K562 (cell line): ENCODE results near the gene ID1. TPM values are rescaled to one million over a fixed set of nuclear protein-coding genes. Genes with fewer than 3 reads are reported as not detected.
A peak's percentile ranks its signal among the peaks of the same experiment; 100 is the strongest.

Source experiments
- HMG20A ChIP-seq: fragments of 450-650 bp; formaldehyde crosslinking; conservative IDR thresholded peaks from 2 replicates; pipeline ENCODE4 v1.4.0; 2020; ENCODE audit warnings: mild to moderate bottlenecking, mixed read lengths
- KLF1 ChIP-seq: fragments of 450-650 bp; IDR thresholded peaks from 2 replicates; pipeline ENCODE4 v1.6.1; 2016; ENCODE audit warnings: missing genetic modification characterization, missing compliant biosample characterization
- MAFF ChIP-seq: IDR thresholded peaks from 2 replicates; pipeline ENCODE4 v1.6.1; 2012; ENCODE audit warnings: low read length, improper control_type of control experiment
- NFRKB ChIP-seq: fragments of 450-650 bp; IDR thresholded peaks from 2 replicates; pipeline ENCODE4 v1.6.1; 2016; ENCODE audit warnings: low read depth
- POLR2A ChIP-seq: fragments of 450-650 bp; conservative IDR thresholded peaks from 2 replicates; pipeline ENCODE4 v1.6.1; 2016
- SMC3 ChIP-seq: conservative IDR thresholded peaks from 2 replicates; pipeline ENCODE4 v1.6.1; 2011; ENCODE audit warnings: low read depth, low read length, improper control_type of control experiment; ENCODE audit not compliant: insufficient read depth
- ZNF212 ChIP-seq: fragments of 450-650 bp; formaldehyde crosslinking; IDR thresholded peaks from 2 replicates; pipeline ENCODE4 v1.4.0; 2020; ENCODE audit warnings: mild to moderate bottlenecking
- ZNF444 ChIP-seq: fragments of 250-450 bp; sonication (Bioruptor Pico); IDR thresholded peaks from 2 replicates; pipeline ENCODE4 v1.4.0; 2020; ENCODE audit warnings: mild to moderate bottlenecking, moderate library complexity
- polyA plus RNA-seq, 8 experiments: library from polyadenylated mRNA; depleted of rRNA in 4 of 8; stranded (reverse) in 5 of 8; unstranded in 3 of 8; fragments of >200 nt; fragmentation: Nextera tagmentation in 2 of 8; fragmentation: Illumina TruSeq in 1 of 8; extraction: Ambion mirVana in 2 of 8; extraction: Trizol in 1 of 8; gene quantifications; 2 replicates each; pipeline versions ENCODE4 v1.2.1 to v1.2.3, GENCODE V29; 2011 to 2014; ENCODE audit warnings: inconsistent platforms in 1 of 8, missing spikeins in 1 of 8
- total RNA-seq, 7 experiments: library from RNA; depleted of rRNA in 6 of 7; stranded (reverse); fragments of >200 nt in 6 of 7; fragmentation: Illumina TruSeq in 2 of 7; extraction: Trizol in 2 of 7; gene quantifications; 2 replicates each; pipeline versions ENCODE4 v1.2.1 to v1.2.3, GENCODE V29; 2011 to 2021; ENCODE audit warnings: low replicate concordance in 1 of 7
- TF ChIP-seq, protein P1 (sequence below): fragments of 450-650 bp; IDR thresholded peaks from 2 replicates; pipeline ENCODE4 v1.6.1; 2016; ENCODE audit warnings: mild to moderate bottlenecking, moderate library complexity
- TF ChIP-seq, protein P2 (sequence below): fragments of 450-650 bp; formaldehyde crosslinking; conservative IDR thresholded peaks from 2 replicates; pipeline ENCODE4 v1.4.0; 2022; ENCODE audit warnings: mild to moderate bottlenecking, missing genetic modification characterization

Gene ID1
- total and polyA plus RNA-seq, 9 of the 15 experiments (the other 6 are each of a cell fraction or from before 2014, with no cell fraction given), result 1.4 to 358 (median 65.0) TPM

DNA sequence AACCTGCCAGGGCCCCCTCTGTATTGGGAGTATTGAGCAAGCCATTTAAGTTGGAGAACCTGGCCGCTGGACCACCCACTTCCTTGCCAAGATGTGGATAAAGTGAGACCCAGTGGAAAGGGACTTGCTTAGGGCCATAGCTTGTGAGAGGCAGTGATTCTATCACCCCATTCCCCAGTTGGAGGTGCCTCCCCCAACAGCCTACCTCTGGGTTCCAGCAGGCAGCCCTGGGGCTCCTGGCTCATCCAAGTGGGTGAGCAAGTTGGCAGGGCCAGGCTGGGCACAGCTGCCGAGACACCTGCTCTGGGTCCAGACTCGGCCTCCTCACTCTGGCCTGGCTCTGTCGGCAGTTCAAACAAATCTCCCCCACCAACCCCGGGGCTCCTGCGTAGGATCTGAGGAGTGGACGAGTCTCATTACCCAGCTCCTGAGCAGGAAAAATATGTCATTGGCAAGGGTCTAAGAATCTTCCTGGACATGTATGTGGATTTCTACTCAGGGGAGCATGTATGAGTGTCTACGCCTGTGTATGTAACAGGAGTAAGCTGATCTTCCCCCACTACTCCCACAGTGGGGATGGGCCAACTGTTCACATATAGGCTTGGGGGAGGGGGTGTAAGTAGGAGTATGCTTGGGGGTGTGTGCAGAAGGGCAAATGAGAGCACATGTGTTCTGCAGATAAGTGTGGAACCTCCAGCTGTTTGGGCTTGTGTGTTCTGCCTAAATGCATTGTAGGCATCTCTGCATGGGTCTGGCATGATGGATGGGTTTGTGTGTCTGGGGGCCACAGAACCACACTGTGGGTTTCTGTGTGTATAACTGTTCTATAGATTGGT lies 1.9 kb downstream of the ID1 start (continued):
- TF ChIP-seq, protein P1, sequence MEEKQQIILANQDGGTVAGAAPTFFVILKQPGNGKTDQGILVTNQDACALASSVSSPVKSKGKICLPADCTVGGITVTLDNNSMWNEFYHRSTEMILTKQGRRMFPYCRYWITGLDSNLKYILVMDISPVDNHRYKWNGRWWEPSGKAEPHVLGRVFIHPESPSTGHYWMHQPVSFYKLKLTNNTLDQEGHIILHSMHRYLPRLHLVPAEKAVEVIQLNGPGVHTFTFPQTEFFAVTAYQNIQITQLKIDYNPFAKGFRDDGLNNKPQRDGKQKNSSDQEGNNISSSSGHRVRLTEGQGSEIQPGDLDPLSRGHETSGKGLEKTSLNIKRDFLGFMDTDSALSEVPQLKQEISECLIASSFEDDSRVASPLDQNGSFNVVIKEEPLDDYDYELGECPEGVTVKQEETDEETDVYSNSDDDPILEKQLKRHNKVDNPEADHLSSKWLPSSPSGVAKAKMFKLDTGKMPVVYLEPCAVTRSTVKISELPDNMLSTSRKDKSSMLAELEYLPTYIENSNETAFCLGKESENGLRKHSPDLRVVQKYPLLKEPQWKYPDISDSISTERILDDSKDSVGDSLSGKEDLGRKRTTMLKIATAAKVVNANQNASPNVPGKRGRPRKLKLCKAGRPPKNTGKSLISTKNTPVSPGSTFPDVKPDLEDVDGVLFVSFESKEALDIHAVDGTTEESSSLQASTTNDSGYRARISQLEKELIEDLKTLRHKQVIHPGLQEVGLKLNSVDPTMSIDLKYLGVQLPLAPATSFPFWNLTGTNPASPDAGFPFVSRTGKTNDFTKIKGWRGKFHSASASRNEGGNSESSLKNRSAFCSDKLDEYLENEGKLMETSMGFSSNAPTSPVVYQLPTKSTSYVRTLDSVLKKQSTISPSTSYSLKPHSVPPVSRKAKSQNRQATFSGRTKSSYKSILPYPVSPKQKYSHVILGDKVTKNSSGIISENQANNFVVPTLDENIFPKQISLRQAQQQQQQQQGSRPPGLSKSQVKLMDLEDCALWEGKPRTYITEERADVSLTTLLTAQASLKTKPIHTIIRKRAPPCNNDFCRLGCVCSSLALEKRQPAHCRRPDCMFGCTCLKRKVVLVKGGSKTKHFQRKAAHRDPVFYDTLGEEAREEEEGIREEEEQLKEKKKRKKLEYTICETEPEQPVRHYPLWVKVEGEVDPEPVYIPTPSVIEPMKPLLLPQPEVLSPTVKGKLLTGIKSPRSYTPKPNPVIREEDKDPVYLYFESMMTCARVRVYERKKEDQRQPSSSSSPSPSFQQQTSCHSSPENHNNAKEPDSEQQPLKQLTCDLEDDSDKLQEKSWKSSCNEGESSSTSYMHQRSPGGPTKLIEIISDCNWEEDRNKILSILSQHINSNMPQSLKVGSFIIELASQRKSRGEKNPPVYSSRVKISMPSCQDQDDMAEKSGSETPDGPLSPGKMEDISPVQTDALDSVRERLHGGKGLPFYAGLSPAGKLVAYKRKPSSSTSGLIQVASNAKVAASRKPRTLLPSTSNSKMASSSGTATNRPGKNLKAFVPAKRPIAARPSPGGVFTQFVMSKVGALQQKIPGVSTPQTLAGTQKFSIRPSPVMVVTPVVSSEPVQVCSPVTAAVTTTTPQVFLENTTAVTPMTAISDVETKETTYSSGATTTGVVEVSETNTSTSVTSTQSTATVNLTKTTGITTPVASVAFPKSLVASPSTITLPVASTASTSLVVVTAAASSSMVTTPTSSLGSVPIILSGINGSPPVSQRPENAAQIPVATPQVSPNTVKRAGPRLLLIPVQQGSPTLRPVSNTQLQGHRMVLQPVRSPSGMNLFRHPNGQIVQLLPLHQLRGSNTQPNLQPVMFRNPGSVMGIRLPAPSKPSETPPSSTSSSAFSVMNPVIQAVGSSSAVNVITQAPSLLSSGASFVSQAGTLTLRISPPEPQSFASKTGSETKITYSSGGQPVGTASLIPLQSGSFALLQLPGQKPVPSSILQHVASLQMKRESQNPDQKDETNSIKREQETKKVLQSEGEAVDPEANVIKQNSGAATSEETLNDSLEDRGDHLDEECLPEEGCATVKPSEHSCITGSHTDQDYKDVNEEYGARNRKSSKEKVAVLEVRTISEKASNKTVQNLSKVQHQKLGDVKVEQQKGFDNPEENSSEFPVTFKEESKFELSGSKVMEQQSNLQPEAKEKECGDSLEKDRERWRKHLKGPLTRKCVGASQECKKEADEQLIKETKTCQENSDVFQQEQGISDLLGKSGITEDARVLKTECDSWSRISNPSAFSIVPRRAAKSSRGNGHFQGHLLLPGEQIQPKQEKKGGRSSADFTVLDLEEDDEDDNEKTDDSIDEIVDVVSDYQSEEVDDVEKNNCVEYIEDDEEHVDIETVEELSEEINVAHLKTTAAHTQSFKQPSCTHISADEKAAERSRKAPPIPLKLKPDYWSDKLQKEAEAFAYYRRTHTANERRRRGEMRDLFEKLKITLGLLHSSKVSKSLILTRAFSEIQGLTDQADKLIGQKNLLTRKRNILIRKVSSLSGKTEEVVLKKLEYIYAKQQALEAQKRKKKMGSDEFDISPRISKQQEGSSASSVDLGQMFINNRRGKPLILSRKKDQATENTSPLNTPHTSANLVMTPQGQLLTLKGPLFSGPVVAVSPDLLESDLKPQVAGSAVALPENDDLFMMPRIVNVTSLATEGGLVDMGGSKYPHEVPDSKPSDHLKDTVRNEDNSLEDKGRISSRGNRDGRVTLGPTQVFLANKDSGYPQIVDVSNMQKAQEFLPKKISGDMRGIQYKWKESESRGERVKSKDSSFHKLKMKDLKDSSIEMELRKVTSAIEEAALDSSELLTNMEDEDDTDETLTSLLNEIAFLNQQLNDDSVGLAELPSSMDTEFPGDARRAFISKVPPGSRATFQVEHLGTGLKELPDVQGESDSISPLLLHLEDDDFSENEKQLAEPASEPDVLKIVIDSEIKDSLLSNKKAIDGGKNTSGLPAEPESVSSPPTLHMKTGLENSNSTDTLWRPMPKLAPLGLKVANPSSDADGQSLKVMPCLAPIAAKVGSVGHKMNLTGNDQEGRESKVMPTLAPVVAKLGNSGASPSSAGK, result 0 out of 2 replicates have a peak, but pooled peaks have one; percentile 21
- TF ChIP-seq ZNF212 (CRISPR knock-in tag) (0 out of 2 replicates have a peak, but pooled peaks have one; percentile 7), POLR2A (peak; percentile 93), MAFF (no peak), NFRKB (peak; percentile 72), KLF1 (tag) (no peak), SMC3 (0 out of 2 replicates have a peak, but pooled peaks have one; percentile 5), ZNF444 (0 out of 2 replicates have a peak, but pooled peaks have one; percentile 42), HMG20A (CRISPR knock-in tag) (no peak)
- TF ChIP-seq, protein P2, sequence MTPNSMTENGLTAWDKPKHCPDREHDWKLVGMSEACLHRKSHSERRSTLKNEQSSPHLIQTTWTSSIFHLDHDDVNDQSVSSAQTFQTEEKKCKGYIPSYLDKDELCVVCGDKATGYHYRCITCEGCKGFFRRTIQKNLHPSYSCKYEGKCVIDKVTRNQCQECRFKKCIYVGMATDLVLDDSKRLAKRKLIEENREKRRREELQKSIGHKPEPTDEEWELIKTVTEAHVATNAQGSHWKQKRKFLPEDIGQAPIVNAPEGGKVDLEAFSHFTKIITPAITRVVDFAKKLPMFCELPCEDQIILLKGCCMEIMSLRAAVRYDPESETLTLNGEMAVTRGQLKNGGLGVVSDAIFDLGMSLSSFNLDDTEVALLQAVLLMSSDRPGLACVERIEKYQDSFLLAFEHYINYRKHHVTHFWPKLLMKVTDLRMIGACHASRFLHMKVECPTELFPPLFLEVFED (CRISPR knock-in tag), result peak; percentile 81; the same call in 1 of the 2 replicates
